Amniotic epithelial cell (primary cell): ENCODE measurements around the gene EYA4.
"Not testable (repeated sequence)": the region's sequence is repeated elsewhere in the genome, so short reads cannot be mapped to it uniquely, and the experiment has no call there.

Experiments used
- DNase-seq: peaks from one replicate; pipeline ENCODE4 v3.0.0-alpha.2; 2010; ENCODE audit warnings: low read depth

Gene EYA4

DNA sequence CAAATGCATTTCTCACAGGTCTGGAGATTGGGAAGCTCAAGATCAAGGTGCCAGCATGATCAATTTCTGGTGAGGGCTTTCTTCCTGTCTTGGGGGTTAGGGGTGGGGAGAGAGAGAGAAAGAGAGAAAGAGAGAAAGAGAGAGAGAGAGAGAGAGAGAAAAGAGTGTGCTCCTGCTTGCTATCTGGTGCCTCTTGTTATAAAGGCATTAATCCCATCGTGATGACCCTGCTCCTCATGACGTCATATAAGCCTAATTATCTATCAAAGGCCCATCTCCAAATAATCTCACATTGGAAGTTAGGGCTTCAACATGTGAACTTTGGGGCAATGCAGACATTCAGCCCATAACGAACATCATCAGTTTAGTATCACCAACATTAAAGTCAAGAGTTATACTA, 114.8 kb downstream of the EYA4 start:
- DNase-seq: no peak

DNA sequence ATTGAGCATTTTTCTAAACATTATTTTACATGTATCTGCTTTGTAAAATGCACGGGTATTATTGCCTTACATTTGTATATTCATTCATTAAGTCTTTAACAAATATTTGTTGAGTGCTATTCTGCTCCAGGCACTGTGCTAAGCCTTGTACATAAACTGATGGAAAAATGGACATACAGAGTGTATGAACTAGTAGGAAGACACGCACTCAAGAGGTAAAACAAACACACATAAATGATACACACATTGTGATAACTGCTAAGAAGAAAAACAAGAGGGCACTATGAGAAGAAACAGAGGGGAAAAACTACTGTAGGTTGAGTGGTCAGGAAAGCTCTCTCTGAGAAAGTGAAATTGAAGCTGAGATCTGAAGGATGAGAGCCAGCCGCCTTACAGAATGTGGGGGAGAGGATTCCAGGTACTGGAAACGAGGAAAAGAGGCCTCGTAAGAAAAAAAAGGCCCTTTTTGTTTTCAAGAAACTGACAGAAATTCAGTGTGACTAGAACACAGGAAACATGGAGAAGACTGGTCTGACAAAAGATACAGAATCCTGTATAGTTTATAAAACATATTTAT, 117.5 kb downstream of the EYA4 start:
- DNase-seq: no peak

DNA sequence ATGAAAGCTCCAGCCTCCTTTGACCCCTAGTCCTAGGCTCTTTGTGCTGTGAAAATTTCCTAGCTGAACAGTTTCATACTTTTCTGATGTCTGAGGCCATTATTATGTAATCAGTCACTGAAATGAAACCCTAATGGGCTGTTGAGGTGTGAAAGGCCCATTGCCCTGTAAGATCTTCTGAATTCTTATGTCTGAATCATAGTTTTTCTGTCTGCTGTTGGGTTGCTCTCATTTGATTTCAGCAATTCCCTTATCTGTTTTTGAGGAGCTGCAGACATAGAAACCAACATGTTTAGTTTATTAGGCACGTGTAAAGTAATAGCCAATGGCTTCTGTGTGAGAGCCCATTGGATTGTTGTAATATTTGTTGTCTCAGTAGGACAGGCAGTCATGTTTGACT, 118.1 kb downstream of the EYA4 start:
- DNase-seq: peak; percentile 64

DNA sequence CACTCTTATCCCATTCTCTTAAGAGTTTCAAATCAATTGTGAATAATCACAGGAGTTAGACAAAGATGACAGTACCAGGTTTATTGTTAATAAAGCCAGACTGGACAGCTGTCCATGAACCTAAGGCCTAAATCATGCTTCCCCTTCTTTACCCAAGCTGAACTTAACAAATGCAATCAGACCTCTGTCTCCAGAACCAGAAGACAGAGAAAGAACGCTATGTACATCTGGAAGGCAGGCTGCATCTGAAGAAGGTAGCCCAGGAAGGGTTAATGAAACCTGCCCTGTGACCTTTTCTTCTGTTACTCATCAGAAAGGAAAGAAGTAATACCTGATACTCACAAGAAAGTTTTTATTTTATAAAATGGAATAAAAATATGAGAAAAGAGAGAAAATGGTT, 118.6 kb downstream of the EYA4 start:
- DNase-seq: no peak

- no peak for DNase-seq
Measured at GRCh38 chr6:133360194-133360593, 119.0 kb downstream of the EYA4 start.

- no peak for DNase-seq
Measured at GRCh38 chr6:133362813-133363212, 121.7 kb downstream of the EYA4 start.

- peak; percentile 5 for DNase-seq
Measured at GRCh38 chr6:133368664-133369063, 127.5 kb downstream of the EYA4 start.

DNA sequence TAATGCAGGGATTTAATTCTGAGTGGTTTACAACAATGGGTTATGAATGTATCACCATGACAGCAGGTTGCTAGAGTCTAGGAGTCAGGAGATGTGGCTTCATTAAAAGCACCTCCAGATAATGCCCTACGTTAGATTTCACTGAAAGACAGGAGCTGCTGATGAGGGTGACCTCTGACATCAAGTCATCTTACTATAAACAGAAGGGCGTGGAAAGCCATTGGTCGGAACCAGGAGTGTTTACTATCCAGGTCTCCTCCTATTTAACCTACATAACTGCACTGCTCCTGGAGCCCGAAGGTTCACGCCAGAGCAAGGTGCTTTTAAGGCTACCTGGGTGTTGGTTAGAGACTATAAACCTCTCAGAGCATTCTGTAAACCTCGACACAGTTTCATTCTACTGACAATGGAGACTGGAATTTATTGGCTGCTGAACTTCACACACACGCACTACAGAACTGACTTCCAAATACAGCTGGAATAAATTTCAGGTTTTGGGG, 128.7 kb downstream of the EYA4 start:
- no peak for DNase-seq

- no peak for DNase-seq
Measured at GRCh38 chr6:133376743-133377142, 135.6 kb downstream of the EYA4 start.

DNA sequence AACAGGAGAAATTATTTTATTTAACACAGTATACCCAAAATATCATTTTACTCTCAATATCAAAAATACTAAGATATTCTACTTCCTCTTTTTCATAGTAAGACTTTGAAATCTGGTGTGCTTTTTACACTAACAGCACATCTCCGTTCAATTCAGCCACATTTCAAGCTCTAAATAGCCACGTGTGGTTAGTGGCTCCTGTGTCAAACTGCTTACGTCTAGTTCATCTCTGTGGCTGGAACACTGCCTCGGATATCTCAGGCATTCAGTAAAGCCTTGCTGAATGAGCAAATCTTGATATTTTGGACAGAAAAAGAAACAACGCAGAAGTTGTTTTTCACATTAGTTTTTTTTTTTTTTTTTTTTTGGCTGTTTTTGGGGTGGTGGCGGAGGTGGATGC, 136.1 kb downstream of the EYA4 start:
- no peak for DNase-seq

DNA sequence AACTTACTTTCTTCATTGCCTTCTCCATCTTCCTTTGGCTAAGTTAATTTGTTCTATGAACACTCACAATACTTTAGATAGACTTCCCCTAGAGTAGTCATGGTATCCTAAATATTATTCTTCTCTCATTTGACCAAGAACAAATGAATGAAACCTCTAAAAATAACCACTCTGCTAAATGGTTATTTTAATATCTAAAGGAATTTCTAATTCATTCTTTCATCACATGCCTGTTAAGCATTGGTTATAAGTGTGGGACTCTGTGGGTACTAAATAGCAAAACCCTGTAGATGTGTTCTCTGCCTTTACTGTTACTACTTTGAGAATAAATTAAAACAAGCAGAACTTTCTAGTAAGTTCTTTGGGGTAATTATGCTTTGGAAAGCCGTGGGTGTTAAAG, 138.9 kb downstream of the EYA4 start:
- DNase-seq: no peak

DNA sequence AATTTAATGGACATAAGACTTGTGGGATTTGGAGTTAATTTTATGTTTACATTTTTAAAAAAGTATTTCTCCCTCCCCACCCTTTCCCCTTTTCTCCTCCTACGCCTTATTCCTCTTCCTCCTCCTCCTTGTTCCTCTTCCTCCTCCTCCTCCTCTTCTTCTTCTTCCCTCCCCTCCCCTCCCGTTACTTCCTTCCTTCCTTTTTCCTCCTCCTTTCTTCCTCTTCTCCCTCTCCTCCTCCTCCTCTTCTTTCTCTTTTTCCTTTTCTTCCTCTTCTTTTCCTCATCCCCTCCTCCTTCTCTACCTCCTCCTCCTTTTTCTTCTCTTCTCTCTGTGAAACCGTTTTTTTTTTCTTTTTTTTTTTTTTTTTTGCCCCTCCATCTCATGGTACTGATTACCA, 139.6 kb downstream of the EYA4 start:
- DNase-seq: no peak

GRCh38 chr6:133388731-133389130, 147.6 kb downstream of the EYA4 start:
- no peak for DNase-seq

- DNase-seq: no peak
Measured at GRCh38 chr6:133390168-133390567, 149.0 kb downstream of the EYA4 start.

DNA sequence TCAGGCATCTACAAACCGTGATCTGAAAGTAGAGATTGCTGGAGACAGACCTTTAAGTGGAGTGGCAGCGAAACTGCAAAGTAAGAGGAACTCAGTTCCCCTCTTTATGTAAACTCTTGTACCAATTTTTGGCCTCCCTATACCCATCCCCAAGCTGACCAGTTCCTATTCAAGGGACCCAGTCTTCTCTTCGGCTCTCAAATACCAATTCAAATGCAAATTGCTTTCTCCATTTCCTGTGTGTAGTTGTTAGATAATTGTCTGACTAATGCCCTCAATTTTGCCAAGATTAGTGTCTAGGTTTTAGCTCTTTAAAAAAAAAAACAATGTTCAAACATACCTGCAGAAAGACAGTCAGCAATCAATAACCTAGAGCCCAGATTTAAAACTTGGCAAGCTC, 150.9 kb downstream of the EYA4 start:
- no peak for DNase-seq

DNA sequence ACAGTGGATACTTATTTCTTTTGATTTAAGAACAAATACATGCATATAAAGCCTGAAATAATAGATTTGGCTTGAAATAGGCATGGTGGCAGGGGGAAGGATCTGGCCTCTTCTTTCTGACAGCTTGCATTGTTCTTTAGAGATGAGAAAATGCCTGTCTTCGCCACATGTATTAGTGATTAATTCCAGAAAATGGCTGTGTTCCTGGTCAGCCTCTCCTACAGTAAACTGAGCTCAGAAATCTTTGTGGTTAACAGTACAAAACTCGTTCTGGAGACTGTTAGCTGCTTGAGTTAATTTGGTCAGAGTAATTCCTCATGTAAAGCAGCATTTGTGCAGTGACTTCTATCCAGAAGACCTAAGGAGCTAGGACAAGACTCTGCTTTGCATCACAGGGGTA, 151.5 kb downstream of the EYA4 start:
- DNase-seq: no peak

GRCh38 chr6:133393891-133394290, 152.7 kb downstream of the EYA4 start:
- DNase-seq: no peak

GRCh38 chr6:133394630-133395029, 153.5 kb downstream of the EYA4 start:
- no peak for DNase-seq

DNA sequence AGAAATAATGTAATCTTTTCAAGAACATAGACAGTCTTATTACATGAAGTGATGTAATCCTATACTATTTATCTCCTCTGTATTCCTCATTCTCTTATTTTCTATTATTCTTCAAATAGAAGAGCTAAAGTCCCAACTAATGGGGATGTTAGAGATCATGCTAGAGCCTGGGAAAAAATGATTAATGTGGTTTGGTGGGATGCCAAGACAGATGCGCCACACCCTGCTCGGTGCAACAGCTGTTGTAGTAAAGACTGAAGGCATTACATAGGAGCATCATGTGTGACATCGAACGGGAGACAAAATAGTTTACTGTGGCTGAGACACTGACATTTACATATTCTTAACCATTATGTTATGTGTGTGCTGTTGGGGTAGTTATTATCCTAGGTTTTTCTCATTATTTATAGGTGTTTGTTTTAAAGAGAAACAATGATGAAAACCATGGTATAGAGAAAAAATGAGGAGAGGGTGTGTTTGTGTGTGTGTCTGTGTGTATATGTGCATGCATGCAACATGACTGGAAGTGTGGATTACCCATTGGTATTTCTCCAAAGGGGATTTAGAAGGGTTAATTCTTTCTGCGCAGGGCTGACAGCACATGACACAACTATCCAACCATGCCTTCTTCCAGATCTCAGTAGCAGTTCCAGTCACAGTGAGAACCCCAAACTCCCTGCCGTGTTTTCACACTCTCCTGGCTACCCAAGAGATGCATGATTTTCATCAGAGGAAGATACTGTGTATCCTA, 155.3 kb downstream of the EYA4 start:
- DNase-seq: no peak

GRCh38 chr6:133396984-133397348, 155.8 kb downstream of the EYA4 start:
- no peak for DNase-seq

DNA sequence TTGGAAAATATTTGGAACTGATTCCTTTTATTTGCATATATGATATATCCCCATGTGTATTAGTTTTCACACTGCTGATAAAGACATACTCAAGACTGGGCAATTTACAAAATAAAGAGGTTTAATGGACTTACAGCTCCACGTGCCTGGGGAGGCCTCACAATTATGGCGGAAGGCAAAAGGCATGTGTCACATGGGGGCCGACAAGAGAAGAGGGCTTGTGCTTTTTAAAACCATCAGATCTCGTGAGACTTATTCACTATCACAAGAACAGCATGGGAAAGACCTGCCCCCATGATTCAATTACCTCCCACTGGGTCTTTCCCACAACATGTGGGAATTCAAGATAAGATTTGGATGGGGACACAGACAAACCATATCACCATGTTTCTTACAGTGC, 156.4 kb downstream of the EYA4 start:
- not testable (repeated sequence) for DNase-seq

GRCh38 chr6:133399426-133399825, 158.3 kb downstream of the EYA4 start:
- no peak for DNase-seq

DNA sequence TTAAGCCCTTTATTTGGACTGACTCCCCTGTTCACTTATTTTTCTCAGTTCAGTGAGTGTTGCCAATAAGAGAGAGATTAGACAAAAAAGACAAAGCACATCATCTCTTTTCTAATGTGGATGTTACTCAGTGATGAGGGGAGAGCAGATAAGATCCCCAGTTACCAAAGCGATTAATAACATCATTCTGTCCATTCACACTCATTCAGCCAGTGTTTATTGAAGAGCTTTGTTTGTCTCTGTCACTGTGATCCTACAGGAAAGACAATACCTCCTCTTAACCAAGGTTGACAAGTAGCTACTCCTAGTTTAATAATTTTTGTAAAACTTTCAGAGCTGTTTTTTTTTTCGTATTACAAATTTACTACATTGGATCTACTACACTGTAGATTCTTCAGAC, 163.0 kb downstream of the EYA4 start:
- DNase-seq: no peak

GRCh38 chr6:133404728-133405127, 163.6 kb downstream of the EYA4 start:
- no peak for DNase-seq
